ENCODE results near the gene CACNA1B.

Gene CACNA1B

DNA sequence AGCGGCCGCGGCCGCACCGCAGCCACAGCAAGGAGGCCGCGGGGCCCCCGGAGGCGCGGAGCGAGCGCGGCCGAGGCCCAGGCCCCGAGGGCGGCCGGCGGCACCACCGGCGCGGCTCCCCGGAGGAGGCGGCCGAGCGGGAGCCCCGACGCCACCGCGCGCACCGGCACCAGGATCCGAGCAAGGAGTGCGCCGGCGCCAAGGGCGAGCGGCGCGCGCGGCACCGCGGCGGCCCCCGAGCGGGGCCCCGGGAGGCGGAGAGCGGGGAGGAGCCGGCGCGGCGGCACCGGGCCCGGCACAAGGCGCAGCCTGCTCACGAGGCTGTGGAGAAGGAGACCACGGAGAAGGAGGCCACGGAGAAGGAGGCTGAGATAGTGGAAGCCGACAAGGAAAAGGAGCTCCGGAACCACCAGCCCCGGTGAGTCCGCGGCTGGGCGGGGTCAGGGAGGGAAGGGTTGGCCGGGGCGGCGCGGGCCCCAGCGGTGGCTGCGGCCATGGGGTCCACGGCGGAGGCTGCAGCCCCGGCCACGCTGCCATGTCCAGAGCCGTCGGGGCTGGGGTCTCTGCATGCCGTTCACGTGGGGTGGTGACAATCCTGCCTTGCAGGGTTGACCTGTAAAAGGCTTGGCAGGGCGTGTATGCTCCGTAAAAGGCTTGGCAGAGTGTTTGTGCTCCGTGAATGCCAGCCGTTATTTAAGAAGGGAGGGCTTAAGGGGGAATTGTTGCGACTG lies 146.0 kb downstream of the CACNA1B start:
- Histone ChIP-seq H3K4me2 (ENCODE audit: insufficient read depth, low read length) (no peak overlapping the region), H3K9me3 (ENCODE audit: insufficient read depth, low read length, severe bottlenecking) (no peaks in the 10 kb centered on the region), H2AFZ (ENCODE audit: low read depth, low read length) (no peak overlapping the region), H3K79me2 (ENCODE audit: insufficient read depth, low read length) (no peaks in the 10 kb centered on the region), H3K4me1 (ENCODE audit: insufficient read depth, low read length) (no peaks in the 10 kb centered on the region), H3K4me3 (ENCODE audit: low read depth in 1 of 2, low read length in 2 of 2) (no peak overlapping the region), H3K9ac (ENCODE audit: low read depth, low read length) (no peak overlapping the region), H3K27me3 (ENCODE audit: insufficient read depth, low read length, poor library complexity) (no peaks in the 10 kb centered on the region), H3K36me3 (ENCODE audit: insufficient read depth, low read length) (no peaks in the 10 kb centered on the region), H4K20me1 (ENCODE audit: insufficient read depth, low read length) (no peaks in the 10 kb centered on the region), H3K27ac (ENCODE audit: low read length) (no peak overlapping the region)
- TF ChIP-seq, protein P1, sequence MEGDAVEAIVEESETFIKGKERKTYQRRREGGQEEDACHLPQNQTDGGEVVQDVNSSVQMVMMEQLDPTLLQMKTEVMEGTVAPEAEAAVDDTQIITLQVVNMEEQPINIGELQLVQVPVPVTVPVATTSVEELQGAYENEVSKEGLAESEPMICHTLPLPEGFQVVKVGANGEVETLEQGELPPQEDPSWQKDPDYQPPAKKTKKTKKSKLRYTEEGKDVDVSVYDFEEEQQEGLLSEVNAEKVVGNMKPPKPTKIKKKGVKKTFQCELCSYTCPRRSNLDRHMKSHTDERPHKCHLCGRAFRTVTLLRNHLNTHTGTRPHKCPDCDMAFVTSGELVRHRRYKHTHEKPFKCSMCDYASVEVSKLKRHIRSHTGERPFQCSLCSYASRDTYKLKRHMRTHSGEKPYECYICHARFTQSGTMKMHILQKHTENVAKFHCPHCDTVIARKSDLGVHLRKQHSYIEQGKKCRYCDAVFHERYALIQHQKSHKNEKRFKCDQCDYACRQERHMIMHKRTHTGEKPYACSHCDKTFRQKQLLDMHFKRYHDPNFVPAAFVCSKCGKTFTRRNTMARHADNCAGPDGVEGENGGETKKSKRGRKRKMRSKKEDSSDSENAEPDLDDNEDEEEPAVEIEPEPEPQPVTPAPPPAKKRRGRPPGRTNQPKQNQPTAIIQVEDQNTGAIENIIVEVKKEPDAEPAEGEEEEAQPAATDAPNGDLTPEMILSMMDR (IDR thresholded peaks at IDR 0.05; ENCODE audit: borderline replicate concordance, extremely low read depth, low read length, poor library complexity, severe bottlenecking), result no peak
- no peak for TF ChIP-seq EZH2 (IDR thresholded peaks at IDR 0.05; ENCODE audit: borderline replicate concordance, low read depth, low read length, severe bottlenecking)
- DNase-seq (no peak), ATAC-seq (ENCODE audit: insufficient read depth, low read depth) (no peak)

- Histone ChIP-seq H3K9ac (ENCODE audit: low read depth, low read length) (no peak overlapping the region), H3K79me2 (ENCODE audit: insufficient read depth, low read length) (no peaks in the 10 kb centered on the region), H4K20me1 (ENCODE audit: insufficient read depth, low read length) (no peaks in the 10 kb centered on the region), H3K9me3 (ENCODE audit: insufficient read depth, low read length, severe bottlenecking) (no peaks in the 10 kb centered on the region), H3K4me3 (ENCODE audit: low read depth in 1 of 2, low read length in 2 of 2) (no peak overlapping the region), H3K4me2 (ENCODE audit: insufficient read depth, low read length) (no peak overlapping the region), H3K4me1 (ENCODE audit: insufficient read depth, low read length) (no peaks in the 10 kb centered on the region), H3K27me3 (ENCODE audit: insufficient read depth, low read length, poor library complexity) (no peaks in the 10 kb centered on the region), H2AFZ (ENCODE audit: low read depth, low read length) (no peak overlapping the region), H3K36me3 (ENCODE audit: insufficient read depth, low read length) (no peaks in the 10 kb centered on the region), H3K27ac (ENCODE audit: low read length) (no peak overlapping the region)
- DNase-seq (no peak), ATAC-seq (ENCODE audit: insufficient read depth, low read depth) (no peak)
- TF ChIP-seq EZH2 (IDR thresholded peaks at IDR 0.05; ENCODE audit: borderline replicate concordance, low read depth, low read length, severe bottlenecking), result no peak
- TF ChIP-seq, protein P1 (IDR thresholded peaks at IDR 0.05; ENCODE audit: borderline replicate concordance, extremely low read depth, low read length, poor library complexity, severe bottlenecking), result no peak
These were observed 146.5 kb downstream of the CACNA1B start for GRCh38 chr9:138024131-138024530.

DNA sequence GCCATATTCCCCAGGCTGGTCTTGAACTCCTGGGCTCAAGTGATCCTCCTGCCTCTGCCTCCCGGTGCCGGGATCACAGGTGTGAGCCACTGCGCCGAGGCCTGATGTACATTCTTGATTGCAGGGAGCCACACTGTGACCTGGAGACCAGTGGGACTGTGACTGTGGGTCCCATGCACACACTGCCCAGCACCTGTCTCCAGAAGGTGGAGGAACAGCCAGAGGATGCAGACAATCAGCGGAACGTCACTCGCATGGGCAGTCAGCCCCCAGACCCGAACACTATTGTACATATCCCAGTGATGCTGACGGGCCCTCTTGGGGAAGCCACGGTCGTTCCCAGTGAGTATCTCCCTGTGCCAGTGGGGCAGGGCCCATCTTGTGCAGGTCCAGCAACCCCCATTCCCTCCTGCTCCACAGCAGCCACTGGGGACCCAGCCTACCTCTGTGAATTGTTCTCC lies 147.3 kb downstream of the CACNA1B start:
- Histone ChIP-seq H3K27me3 (ENCODE audit: insufficient read depth, low read length, poor library complexity) (no peaks in the 10 kb centered on the region), H2AFZ (ENCODE audit: low read depth, low read length) (no peak overlapping the region), H3K9ac (ENCODE audit: low read depth, low read length) (no peak overlapping the region), H4K20me1 (ENCODE audit: insufficient read depth, low read length) (no peaks in the 10 kb centered on the region), H3K36me3 (ENCODE audit: insufficient read depth, low read length) (no peaks in the 10 kb centered on the region), H3K4me1 (ENCODE audit: insufficient read depth, low read length) (no peaks in the 10 kb centered on the region), H3K9me3 (ENCODE audit: insufficient read depth, low read length, severe bottlenecking) (no peaks in the 10 kb centered on the region), H3K27ac (ENCODE audit: low read length) (no peak overlapping the region), H3K79me2 (ENCODE audit: insufficient read depth, low read length) (no peaks in the 10 kb centered on the region), H3K4me3 (ENCODE audit: low read depth in 1 of 2, low read length in 2 of 2) (no peak overlapping the region), H3K4me2 (ENCODE audit: insufficient read depth, low read length) (no peak overlapping the region)
- DNase-seq (no peak), ATAC-seq (ENCODE audit: insufficient read depth, low read depth) (no peak)
- no peak for TF ChIP-seq EZH2 (IDR thresholded peaks at IDR 0.05; ENCODE audit: borderline replicate concordance, low read depth, low read length, severe bottlenecking)
- TF ChIP-seq, protein P1 (IDR thresholded peaks at IDR 0.05; ENCODE audit: borderline replicate concordance, extremely low read depth, low read length, poor library complexity, severe bottlenecking), result no peak
